ENCODE measurements around the gene MAP6D1.

The MAP6D1 gene

DNA sequence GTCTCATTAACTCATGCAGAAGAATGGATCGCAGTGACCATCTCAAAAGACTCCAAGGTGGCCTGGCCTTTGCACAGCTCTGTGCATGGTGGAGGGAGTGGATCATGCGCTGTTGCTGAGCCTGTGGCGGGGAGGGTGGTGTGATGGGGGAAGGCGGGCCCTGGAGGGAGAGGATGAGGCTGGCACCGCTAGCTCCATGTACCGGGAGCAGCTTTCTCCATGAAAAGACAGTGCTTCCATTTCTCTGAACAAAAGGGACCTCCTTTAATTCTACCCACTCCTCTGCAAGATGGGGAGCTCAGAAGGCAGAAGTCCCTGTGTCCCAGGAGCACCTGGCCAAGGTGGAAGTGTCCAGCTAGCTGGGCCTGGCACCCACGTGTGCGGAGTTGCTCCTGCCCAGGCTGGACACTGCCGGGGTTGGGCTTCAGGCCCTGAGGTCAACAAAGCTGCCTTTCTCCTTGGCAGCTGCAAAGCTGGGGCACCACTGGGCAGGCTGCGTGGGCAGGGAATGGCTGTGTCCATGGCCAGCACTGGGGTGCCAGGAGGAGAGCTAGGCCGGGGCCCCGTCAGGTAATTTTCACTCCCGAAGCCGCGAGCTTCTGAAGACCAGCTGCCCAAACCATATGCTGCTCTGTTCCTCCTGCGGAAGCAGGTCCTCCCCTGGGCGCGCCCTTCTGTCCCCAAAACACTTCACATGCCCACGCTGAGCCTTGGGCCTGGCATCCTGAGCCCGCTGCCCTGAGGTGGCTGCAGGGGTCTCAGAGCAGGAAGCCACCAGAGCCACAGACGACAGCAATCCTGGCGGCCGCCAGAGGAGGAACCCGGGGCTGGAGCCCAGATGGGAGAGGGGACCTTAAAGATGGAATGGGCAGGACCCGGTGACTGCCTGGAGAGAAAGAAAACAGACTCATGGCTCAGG lies 6.4 kb downstream of the MAP6D1 start (continued):
- no peak for TF ChIP-seq PPARA (CRISPR knock-in tag; IDR thresholded peaks at IDR 0.05; ENCODE audit: borderline replicate concordance)

DNA sequence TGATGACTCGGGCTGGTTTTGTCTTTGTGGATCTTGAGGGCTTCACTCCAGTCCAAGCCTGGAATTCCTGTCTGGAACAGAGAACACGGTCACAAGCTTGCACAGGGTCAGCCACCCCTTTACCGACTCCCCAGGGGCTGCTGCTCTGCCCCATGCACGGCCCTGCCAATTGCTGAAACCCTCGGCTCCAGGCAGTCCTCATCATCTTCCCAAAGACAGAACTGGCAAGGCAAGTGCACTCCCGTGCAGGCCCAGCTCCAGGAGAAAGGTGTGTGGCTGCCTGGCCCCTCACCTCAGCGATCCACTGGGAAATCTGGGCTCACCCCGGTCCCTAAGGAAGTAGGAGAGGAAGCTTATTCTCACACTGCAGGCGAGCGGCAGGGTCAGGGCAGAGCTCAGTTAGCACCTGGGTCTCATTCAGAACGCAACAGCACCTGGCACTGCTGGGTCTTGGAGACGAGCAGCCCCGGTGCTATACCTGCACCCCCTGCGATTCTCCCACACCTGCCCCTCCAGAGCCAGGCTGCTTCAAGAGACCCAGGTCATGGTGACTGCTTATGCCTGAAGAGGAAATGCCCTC lies 7.2 kb downstream of the MAP6D1 start:
- TF ChIP-seq ZFP30 (CRISPR knock-in tag; IDR thresholded peaks at IDR 0.05) (no peak), ZFP3 (CRISPR knock-in tag; IDR thresholded peaks at IDR 0.05) (no peak), RARB (CRISPR knock-in tag; IDR thresholded peaks at IDR 0.05) (no peak), ZNF565 (CRISPR knock-in tag; conservative IDR thresholded peaks at IDR 0.05; ENCODE audit: low read depth) (no peak), ZNF70 (CRISPR knock-in tag; IDR thresholded peaks at IDR 0.05) (no peak), OSR1 (CRISPR knock-in tag; IDR thresholded peaks at IDR 0.05) (no peak), BACH2 (CRISPR knock-in tag; IDR thresholded peaks at IDR 0.05; ENCODE audit: borderline replicate concordance) (no peak), ISL1 (CRISPR knock-in tag; IDR thresholded peaks at IDR 0.05) (no peak)
- no peak for ATAC-seq

DNA sequence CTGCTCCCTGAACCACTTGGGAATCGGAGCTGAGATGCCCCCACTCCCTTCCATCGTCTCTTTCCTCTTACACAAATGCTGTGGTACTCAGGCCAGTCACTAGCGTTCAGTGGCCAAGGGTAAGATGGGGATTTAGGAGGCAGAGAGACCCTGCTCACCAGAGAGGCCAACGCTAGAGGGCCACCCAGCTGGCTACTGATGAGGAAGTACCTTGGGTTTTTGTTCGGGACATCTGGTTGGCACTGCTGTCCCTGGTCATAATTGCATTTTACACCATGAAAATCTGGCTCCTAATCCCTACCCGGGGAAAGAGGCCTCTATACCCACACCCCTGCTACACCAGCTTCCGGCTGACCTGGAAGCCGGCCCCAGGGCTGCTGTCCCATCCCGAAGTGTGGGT lies 7.7 kb downstream of the MAP6D1 start:
- no peak for ATAC-seq

More for the DNA sequence above, 7.7 kb downstream of the MAP6D1 start:
- TF ChIP-seq RARB (CRISPR knock-in tag; IDR thresholded peaks at IDR 0.05): no peak
- no peak for TF ChIP-seq OSR1 (CRISPR knock-in tag; IDR thresholded peaks at IDR 0.05)
- TF ChIP-seq, protein P1, sequence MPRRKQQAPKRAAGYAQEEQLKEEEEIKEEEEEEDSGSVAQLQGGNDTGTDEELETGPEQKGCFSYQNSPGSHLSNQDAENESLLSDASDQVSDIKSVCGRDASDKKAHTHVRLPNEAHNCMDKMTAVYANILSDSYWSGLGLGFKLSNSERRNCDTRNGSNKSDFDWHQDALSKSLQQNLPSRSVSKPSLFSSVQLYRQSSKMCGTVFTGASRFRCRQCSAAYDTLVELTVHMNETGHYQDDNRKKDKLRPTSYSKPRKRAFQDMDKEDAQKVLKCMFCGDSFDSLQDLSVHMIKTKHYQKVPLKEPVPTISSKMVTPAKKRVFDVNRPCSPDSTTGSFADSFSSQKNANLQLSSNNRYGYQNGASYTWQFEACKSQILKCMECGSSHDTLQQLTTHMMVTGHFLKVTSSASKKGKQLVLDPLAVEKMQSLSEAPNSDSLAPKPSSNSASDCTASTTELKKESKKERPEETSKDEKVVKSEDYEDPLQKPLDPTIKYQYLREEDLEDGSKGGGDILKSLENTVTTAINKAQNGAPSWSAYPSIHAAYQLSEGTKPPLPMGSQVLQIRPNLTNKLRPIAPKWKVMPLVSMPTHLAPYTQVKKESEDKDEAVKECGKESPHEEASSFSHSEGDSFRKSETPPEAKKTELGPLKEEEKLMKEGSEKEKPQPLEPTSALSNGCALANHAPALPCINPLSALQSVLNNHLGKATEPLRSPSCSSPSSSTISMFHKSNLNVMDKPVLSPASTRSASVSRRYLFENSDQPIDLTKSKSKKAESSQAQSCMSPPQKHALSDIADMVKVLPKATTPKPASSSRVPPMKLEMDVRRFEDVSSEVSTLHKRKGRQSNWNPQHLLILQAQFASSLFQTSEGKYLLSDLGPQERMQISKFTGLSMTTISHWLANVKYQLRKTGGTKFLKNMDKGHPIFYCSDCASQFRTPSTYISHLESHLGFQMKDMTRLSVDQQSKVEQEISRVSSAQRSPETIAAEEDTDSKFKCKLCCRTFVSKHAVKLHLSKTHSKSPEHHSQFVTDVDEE (CRISPR knock-in tag; IDR thresholded peaks at IDR 0.05): no peak
- TF ChIP-seq PPARA (CRISPR knock-in tag; IDR thresholded peaks at IDR 0.05; ENCODE audit: borderline replicate concordance): no peak
- TF ChIP-seq, protein P2, sequence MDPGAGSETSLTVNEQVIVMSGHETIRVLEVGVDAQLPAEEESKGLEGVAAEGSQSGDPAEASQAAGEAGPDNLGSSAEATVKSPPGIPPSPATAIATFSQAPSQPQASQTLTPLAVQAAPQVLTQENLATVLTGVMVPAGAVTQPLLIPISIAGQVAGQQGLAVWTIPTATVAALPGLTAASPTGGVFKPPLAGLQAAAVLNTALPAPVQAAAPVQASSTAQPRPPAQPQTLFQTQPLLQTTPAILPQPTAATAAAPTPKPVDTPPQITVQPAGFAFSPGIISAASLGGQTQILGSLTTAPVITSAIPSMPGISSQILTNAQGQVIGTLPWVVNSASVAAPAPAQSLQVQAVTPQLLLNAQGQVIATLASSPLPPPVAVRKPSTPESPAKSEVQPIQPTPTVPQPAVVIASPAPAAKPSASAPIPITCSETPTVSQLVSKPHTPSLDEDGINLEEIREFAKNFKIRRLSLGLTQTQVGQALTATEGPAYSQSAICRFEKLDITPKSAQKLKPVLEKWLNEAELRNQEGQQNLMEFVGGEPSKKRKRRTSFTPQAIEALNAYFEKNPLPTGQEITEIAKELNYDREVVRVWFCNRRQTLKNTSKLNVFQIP (CRISPR knock-in tag; IDR thresholded peaks at IDR 0.05; ENCODE audit: borderline replicate concordance, low read depth): no peak
- TF ChIP-seq ZNF8 (CRISPR knock-in tag; IDR thresholded peaks at IDR 0.05): no peak
- no peak for TF ChIP-seq CSDC2 (CRISPR knock-in tag; IDR thresholded peaks at IDR 0.05)
- TF ChIP-seq, protein P3, sequence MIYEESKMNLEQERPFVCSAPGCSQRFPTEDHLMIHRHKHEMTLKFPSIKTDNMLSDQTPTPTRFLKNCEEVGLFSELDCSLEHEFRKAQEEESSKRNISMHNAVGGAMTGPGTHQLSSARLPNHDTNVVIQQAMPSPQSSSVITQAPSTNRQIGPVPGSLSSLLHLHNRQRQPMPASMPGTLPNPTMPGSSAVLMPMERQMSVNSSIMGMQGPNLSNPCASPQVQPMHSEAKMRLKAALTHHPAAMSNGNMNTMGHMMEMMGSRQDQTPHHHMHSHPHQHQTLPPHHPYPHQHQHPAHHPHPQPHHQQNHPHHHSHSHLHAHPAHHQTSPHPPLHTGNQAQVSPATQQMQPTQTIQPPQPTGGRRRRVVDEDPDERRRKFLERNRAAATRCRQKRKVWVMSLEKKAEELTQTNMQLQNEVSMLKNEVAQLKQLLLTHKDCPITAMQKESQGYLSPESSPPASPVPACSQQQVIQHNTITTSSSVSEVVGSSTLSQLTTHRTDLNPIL (CRISPR knock-in tag; IDR thresholded peaks at IDR 0.05; ENCODE audit: low read depth): no peak
- no peak for TF ChIP-seq ZFP3 (CRISPR knock-in tag; IDR thresholded peaks at IDR 0.05)
- TF ChIP-seq ZFP30 (CRISPR knock-in tag; IDR thresholded peaks at IDR 0.05): no peak
- no peak for TF ChIP-seq TCF4 (CRISPR knock-in tag; IDR thresholded peaks at IDR 0.05; ENCODE audit: borderline replicate concordance)
- no peak for TF ChIP-seq ARNTL (CRISPR knock-in tag; IDR thresholded peaks at IDR 0.05; ENCODE audit: borderline replicate concordance, low read depth)
- TF ChIP-seq, protein P4, sequence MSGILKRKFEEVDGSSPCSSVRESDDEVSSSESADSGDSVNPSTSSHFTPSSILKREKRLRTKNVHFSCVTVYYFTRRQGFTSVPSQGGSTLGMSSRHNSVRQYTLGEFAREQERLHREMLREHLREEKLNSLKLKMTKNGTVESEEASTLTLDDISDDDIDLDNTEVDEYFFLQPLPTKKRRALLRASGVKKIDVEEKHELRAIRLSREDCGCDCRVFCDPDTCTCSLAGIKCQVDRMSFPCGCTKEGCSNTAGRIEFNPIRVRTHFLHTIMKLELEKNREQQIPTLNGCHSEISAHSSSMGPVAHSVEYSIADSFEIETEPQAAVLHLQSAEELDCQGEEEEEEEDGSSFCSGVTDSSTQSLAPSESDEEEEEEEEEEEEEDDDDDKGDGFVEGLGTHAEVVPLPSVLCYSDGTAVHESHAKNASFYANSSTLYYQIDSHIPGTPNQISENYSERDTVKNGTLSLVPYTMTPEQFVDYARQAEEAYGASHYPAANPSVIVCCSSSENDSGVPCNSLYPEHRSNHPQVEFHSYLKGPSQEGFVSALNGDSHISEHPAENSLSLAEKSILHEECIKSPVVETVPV (CRISPR knock-in tag; IDR thresholded peaks at IDR 0.05): no peak
